Head of caudate nucleus (tissue), 42 donors: ENCODE data around the gene HAL.
A peak's percentile ranks its signal among the peaks of the same experiment; 100 is the strongest.

ENCODE experiments used
- DNase-seq, 42 donors: peaks; one replicate each; pipeline versions ENCODE4 v3.0.0 to v3.0.0-alpha.2; 2020 to 2021; ENCODE audit warnings: mixed read lengths in 7 of 42
- intact Hi-C: fragments of 100-400 bp; cut with DNase I; formaldehyde crosslinking; loops from one replicate; pipeline ENCODE4 v1.15.0; 2022

Gene HAL

GRCh38 chr12:95996034-95996658 is at the start of gene HAL:
TSS of gene HAL (minus strand) at chr12:95996344. CDS start at chr12:95995910, 434 bp downstream.
- no peak for DNase-seq

DNA sequence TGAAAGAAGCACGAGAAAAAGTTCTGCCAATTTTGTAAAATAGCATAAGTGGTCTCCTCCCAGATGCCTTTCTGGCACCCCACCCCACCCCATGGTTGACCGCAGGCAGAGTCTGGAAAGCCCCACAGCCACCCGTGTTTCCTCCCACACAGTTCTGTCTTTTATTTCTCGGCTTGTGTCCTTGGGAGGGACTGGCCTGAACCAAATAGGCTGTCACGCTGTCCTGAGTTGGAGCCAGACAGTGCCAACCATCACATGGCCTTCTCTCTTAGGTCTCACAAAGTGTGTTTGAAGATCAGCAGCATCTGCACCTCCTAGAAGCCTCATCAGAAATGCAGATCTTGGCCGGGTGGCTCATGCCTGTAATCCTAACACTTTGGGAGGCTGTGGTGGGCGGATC is 49.4 kb upstream of the HAL start:
- peak in 2 of 42 donors; percentile 34 to 39 for DNase-seq
- intact Hi-C loops, result no loop called here

More at GRCh38 chr12:95996034-95996658, at the start of gene HAL:
- intact Hi-C loops, result no loop called here

DNA sequence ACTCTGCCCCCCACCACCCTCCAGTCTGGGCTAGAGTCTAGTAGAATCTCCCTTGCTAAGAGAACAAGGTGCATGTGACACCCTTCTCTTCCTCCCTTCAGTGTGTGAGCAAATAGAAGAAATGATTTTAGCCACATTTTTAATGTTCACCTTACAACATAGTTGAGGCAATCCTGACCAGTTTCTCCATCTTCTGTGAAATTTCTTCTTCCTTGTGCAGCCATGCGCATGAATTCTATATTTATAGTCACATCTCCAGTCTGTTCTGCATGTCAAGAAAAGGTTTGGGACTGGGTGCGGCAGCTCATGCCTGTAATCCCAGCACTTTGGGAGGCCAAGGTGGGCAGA is 48.8 kb upstream of the HAL start:
- DNase-seq, result no peak
- intact Hi-C loops, result no loop called here

DNA sequence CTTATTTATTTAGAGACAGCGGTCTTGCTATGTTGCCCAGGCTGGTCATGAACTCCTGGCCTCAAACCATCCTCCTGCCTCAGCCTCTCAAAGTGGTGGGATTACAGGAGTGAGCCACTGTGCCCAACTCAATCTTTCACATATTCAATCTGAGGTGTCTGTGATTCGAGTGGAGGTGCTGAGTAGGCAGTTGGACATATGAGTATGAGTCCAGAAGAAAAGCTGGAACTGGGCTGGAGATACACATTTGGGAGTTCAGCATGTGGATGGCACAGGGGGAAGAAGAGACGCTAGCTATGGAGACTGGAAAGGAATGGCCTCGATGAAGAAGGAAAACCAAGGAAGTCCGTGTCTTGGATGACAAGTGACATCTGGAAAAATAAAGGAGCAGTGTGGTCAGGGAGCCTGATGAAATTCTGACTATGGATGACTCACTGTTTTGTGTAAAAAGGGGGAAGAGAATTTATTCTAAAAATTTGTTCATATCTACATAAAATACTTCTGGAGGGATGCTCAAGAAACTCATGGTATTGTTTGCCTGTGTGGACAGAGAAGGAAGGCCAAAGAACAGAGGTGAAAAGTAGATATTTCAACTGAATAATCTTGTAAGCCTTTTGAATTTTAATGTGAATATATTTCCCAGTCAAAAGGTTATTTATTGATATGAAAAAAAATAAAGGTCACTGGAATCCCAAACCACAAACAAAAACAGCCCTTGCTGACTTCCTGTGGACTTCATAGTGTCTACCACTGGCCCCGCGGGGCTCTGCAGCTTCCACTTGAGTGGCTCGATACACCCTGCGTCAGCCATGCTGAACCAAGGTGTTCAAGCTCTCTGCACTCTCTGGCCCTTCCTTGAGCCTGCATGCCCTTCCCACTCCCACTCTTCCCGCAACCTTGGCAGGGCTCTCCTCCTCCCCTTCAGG is 48.1 kb upstream of the HAL start:
- intact Hi-C loops, result no loop called here
- no peak for DNase-seq

DNA sequence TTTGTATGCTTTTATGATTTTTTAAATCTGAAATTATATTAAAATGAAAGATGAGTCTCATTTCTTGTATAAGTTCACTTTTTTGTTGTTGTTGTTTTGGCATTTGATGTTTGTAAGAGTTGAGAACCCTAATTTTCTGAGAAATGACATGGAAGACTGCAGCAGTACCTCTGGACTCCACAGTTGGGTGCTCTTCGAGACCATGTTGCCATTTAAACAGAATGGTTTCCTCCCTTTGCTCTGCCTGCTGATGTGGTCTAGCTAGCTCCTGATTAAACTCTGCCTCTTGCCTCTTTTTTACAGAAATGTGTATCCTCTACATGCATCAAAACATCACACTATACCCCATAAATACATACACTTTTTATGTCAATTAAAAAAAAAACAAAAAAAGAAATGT is 45.0 kb upstream of the HAL start:
- no peak for DNase-seq
- intact Hi-C loops, result no loop called here

DNA sequence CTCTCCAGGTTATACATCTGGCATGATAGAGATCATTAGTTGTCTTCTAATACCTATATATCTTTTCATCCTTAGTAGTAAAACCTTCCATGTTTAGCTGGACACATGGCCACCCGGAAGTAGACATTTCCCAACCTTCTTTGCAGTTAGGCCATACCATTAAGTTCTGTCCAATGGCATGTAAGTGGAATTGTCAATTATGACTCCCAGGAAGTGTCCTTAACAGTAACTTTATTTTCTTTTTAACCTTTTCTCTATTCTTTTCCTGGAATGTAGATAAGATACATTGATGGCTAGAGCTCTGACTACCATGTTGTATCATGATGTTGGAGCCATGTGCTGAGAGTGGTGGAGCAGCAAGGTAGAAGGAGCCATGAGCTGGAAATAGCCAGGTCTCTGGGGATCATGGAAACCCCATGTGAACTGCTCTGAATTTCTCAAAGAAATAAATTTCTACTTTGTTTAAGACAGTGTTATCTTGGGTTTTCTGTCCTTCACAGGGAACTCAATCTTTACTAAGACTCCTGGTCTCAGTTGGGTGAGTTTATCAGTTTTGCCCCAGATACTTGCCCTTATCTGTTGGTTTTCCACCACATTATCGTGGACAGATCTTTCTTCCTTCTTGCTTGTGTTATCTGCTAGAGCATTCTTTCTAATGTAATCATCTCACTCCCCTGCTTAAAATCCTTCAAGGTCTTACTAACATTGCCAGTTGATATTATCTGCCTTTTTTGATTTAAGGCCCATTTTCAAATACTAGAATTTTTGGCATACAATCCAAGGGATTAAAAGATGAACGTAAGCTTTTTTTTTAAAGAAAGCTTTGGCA is 44.4 kb upstream of the HAL start:
- intact Hi-C loops, result no loop called here
- DNase-seq, result no peak

GRCh38 chr12:96039516-96039915 is 43.4 kb upstream of the HAL start:
- no peak for DNase-seq
- intact Hi-C loops, result no loop called here

DNA sequence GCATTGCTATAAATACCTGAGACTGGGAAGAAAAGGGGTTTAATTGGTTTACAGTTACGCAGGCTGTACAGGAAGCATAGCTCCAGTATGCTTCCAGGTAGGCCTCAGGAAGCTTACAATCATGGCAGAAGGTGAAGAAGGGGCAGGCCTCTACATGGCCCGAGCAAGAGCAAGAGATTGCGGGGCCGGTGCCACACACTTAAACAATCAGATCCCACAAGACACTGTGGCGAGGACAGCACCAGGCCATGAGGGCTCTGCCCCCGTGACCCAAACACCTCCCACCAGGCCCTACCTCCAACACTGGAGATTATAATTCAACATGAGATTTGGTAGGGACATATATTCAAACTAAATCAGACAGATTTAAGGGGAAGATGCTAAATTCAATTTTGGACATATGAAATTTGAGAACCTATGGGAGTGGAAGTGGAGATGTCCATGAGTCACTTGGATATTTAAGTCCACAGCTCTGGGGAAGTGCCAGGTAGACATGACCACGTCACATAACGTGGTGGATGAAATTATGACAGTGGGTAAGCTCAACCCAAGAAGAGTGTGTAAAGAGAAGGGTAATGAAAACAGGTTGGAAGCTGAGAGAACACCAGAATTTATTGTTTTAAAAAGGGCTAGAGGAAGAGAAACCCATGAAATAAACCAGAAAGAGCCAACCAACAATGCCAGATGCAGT is 40.8 kb upstream of the HAL start:
- no peak for DNase-seq
- intact Hi-C loops, result no loop called here

GRCh38 chr12:96035283-96036236 is 39.4 kb upstream of the HAL start, which contains the start of gene LTA4H:
TSS of gene LTA4H (minus strand) at chr12:96035587. CDS start at chr12:96035519, 68 bp downstream.
- intact Hi-C loops, result no loop called here
- DNase-seq, result peak; percentile 95 to 99 (median 97)

GRCh38 chr12:96034621-96035282 is 38.6 kb upstream of the HAL start:
- intact Hi-C loops, result no loop called here

GRCh38 chr12:96033549-96034389 is 37.6 kb upstream of the HAL start:
- intact Hi-C loops, result no loop called here
- no peak for DNase-seq

More at GRCh38 chr12:96034621-96035282, 38.6 kb upstream of the HAL start:
- peak in 40 of 42 donors; percentile 10 to 68 (median 30) for DNase-seq

DNA sequence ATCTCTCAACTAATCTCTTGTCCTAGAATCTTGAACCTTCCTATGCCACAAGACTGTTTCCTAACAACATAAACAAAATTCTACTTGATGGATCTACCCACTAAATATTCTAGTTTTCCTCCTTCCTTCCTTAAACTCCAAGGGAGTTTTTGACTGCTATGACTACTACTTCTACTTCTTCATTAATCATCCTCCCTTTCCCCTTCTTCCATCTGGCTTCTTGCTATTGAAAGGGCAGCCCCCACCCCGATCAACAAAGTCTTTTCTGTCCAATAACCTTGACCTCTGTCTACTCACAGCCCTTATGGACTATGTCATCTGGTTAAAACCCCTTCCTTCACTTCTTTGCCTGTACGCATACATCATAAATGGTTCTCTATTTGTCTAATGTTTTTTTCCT is 33.7 kb upstream of the HAL start:
- no peak for DNase-seq

GRCh38 chr12:96028538-96028937 is 32.4 kb upstream of the HAL start:
- intact Hi-C loops, result no loop called here
- no peak for DNase-seq

More for the DNA sequence above, 33.7 kb upstream of the HAL start:
- intact Hi-C loops, result no loop called here

DNA sequence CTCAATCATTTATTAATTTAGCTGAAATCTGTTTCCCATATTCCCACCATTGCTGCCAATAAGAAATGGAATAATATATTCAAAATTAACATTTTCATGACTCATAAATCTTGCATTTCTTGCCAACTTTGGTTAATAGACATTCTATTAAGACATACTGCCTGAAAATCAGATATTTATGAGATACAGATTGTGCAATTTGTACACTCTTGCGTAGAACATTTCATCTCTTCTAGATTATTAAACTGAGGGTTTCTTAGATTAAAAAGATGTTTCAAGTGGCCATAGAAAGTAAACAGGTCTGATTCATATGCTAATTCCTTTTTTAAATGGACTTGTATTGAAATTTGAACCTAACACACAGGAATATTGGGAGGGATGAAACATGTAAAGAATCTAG is 30.2 kb upstream of the HAL start:
- DNase-seq, result no peak
- intact Hi-C loops, result no loop called here

DNA sequence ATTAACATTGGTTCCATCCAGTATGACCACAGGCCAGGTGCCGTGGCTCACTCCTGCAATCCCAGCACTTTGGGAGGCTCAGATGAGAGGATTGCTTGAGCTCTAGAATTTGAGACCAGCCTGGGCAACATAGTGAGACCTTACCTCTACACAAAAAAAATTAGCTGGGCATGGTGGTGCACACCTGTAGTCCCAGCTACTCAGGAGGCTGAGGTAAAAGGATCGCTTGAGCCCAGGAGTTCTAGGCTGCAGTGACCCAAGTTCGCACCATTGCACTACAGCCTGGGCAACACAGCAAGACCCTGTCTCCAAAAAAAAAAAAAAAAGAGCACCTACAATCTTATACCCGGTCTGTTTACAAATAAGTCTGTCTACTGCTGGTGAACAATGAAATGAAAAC is 29.4 kb upstream of the HAL start:
- DNase-seq, result no peak

DNA sequence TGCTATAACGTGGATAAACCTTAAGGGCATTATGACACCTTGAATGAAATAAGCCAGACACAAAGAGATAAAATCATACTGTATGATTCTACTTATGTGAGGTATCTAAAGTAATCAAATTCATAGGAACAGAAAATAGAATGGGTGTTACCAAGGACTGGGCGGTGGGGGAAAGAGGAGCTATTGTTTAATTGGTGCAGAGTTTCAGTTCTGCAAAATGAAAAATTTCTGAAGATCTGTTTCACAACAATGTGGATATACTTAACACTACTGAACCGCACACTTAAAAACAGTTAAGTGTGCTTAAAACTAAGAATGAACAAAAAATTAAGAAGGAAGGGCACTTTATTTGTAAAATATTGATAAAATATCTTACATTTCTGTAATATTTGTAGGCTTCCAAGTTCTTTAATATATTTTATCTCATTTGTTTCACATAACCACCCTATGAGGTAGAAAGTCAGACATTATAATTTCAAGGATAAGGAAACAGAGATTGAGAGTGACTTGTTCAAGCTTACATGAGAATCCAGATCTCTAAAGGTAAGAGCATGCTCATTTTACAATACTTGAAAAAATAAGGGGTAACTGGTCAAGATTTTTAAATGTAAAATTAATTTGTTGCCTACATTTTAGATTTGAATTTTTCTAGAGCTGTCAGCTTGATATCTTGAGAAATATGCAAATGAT is 24.3 kb upstream of the HAL start:
- intact Hi-C loops, result no loop called here
- DNase-seq, result no peak

More for the DNA sequence above, 29.4 kb upstream of the HAL start:
- intact Hi-C loops, result no loop called here
